Nephron (organoid): Measurements from ENCODE around the gene SEC22C.
"Not testable (repeated sequence)": the region's sequence is repeated elsewhere in the genome, so short reads cannot be mapped to it uniquely, and the experiment has no call there.

Experiments
- H3K27ac Mint-ChIP-seq, 3 experiments: 2 replicates each; pipeline ENCODE4 v1.8.0; 2020; ENCODE audit warnings: mixed read lengths in 3 of 3, mild to moderate bottlenecking in 2 of 3, moderate library complexity in 1 of 3
- H3K27me3 Mint-ChIP-seq: 2 replicates; pipeline ENCODE4 v1.8.0; 2021; ENCODE audit warnings: low read depth, mild to moderate bottlenecking, moderate library complexity, mixed read lengths
- H3K36me3 Mint-ChIP-seq: 2 replicates; pipeline ENCODE4 v1.8.0; 2020; ENCODE audit warnings: low read depth, mixed read lengths
- H3K4me1 Mint-ChIP-seq: 2 replicates; pipeline ENCODE4 v1.8.0; 2020; ENCODE audit warnings: mixed read lengths
- H3K4me3 Mint-ChIP-seq, 3 experiments: 2 replicates each; pipeline ENCODE4 v1.8.0; 2020; ENCODE audit warnings: mild to moderate bottlenecking in 3 of 3, mixed read lengths in 3 of 3, moderate library complexity in 2 of 3
- H3K9me3 Mint-ChIP-seq: 2 replicates; pipeline ENCODE4 v1.8.0; 2020; ENCODE audit warnings: mixed read lengths
- CTCF ChIP-seq, 3 experiments: fragments of 200-600 bp; sonication (generic); IDR thresholded peaks; one replicate each; pipeline ENCODE4 v1.5.0; 2021; ENCODE audit warnings: antibody characterized with exemption in 3 of 3; ENCODE audit not compliant: unreplicated experiment in 3 of 3

SEC22C gene

GRCh38 chr3:42575137-42575741 is 6.5 kb downstream of the SEC22C start:
- Mint-ChIP-seq H3K4me3 (no peak overlapping the region), H3K4me1 (peaks cover 8% of the 10 kb centered on the region), H3K36me3 (peaks cover 72% of the 10 kb centered on the region), H3K27me3 (no peaks in the 10 kb centered on the region), H3K27ac (no peak overlapping the region), H3K9me3 (peaks cover 27% of the 10 kb centered on the region)
- no peak for TF ChIP-seq CTCF (IDR thresholded peaks at IDR 0.05; ENCODE audit: unreplicated experiment in 3 of 3)

- Mint-ChIP-seq H3K27ac (no peak overlapping the region), H3K9me3 (peaks cover 23% of the 10 kb centered on the region), H3K4me1 (no peaks in the 10 kb centered on the region), H3K36me3 (peaks cover 71% of the 10 kb centered on the region), H3K27me3 (no peaks in the 10 kb centered on the region), H3K4me3 (no peak overlapping the region)
- TF ChIP-seq CTCF (IDR thresholded peaks at IDR 0.05; ENCODE audit: unreplicated experiment in 3 of 3), result no peak
Measured at GRCh38 chr3:42572278-42572677, 9.5 kb downstream of the SEC22C start.

GRCh38 chr3:42569593-42570142 is 12.1 kb downstream of the SEC22C start:
- no peaks in the 10 kb centered on the region for H3K27me3 Mint-ChIP-seq
- H3K36me3 Mint-ChIP-seq, result peaks cover 60% of the 10 kb centered on the region
- peaks cover 9% of the 10 kb centered on the region for H3K9me3 Mint-ChIP-seq
- no peak overlapping the region for H3K27ac Mint-ChIP-seq
- no peak for TF ChIP-seq CTCF (IDR thresholded peaks at IDR 0.05; ENCODE audit: unreplicated experiment in 3 of 3)
- no peak overlapping the region for H3K4me3 Mint-ChIP-seq
- H3K4me1 Mint-ChIP-seq, result no peaks in the 10 kb centered on the region

GRCh38 chr3:42562047-42562907 is 19.5 kb downstream of the SEC22C start:
- peaks cover 57% of the 10 kb centered on the region for H3K36me3 Mint-ChIP-seq
- no peak for TF ChIP-seq CTCF (IDR thresholded peaks at IDR 0.05; ENCODE audit: unreplicated experiment in 3 of 3)
- no peaks in the 10 kb centered on the region for H3K27me3 Mint-ChIP-seq
- no peak overlapping the region for H3K27ac Mint-ChIP-seq
- H3K4me3 Mint-ChIP-seq, result no peak overlapping the region
- no peaks in the 10 kb centered on the region for H3K4me1 Mint-ChIP-seq
- no peaks in the 10 kb centered on the region for H3K9me3 Mint-ChIP-seq

- H3K9me3 Mint-ChIP-seq, result no peaks in the 10 kb centered on the region
- H3K27ac Mint-ChIP-seq, result no peak overlapping the region
- no peak overlapping the region for H3K4me3 Mint-ChIP-seq
- TF ChIP-seq CTCF (IDR thresholded peaks at IDR 0.05; ENCODE audit: unreplicated experiment in 3 of 3), result no peak
- H3K4me1 Mint-ChIP-seq, result no peaks in the 10 kb centered on the region
- H3K27me3 Mint-ChIP-seq, result no peaks in the 10 kb centered on the region
- H3K36me3 Mint-ChIP-seq, result peaks cover 66% of the 10 kb centered on the region
Measured at GRCh38 chr3:42557854-42558253, 23.9 kb downstream of the SEC22C start.

- H3K36me3 Mint-ChIP-seq, result peaks cover 71% of the 10 kb centered on the region
Measured at GRCh38 chr3:42556817-42557216, 24.9 kb downstream of the SEC22C start.

More at GRCh38 chr3:42556817-42557216, 24.9 kb downstream of the SEC22C start:
- not testable (repeated sequence) for H3K27ac Mint-ChIP-seq, H3K27me3 Mint-ChIP-seq, H3K4me3 Mint-ChIP-seq, H3K4me1 Mint-ChIP-seq, H3K9me3 Mint-ChIP-seq
